ENCODE measurements around the gene TMEM238.

TMEM238 gene

GRCh38 chr19:55400281-55401087, 16.4 kb upstream of the TMEM238 start:
- no peak for DNase-seq

- no peak for DNase-seq
Observed at GRCh38 chr19:55398200-55398925, 14.3 kb upstream of the TMEM238 start.

- DNase-seq, result no peak
Observed at GRCh38 chr19:55392820-55393761, 9.0 kb upstream of the TMEM238 start.

GRCh38 chr19:55391702-55392615, 7.9 kb upstream of the TMEM238 start:
- no peak for DNase-seq

- no peak for DNase-seq
Observed at GRCh38 chr19:55391191-55391670, 7.1 kb upstream of the TMEM238 start.

GRCh38 chr19:55390461-55390880, 6.4 kb upstream of the TMEM238 start:
- DNase-seq, result no peak

- DNase-seq, result no peak
Observed at GRCh38 chr19:55389386-55390317, 5.6 kb upstream of the TMEM238 start.

GRCh38 chr19:55387736-55388497, 3.8 kb upstream of the TMEM238 start:
- DNase-seq, result no peak

GRCh38 chr19:55386493-55386971, 2.4 kb upstream of the TMEM238 start:
- no peak for DNase-seq

- DNase-seq, result peak; percentile 98
Observed at GRCh38 chr19:55385724-55386492, 1.8 kb upstream of the TMEM238 start, which contains the start of gene RPL28. TSS of gene RPL28 (plus strand) at chr19:55385932. CDS start at chr19:55386358, 426 bp downstream.

- DNase-seq, result peak; percentile 95
Observed at GRCh38 chr19:55384920-55385723, 1.0 kb upstream of the TMEM238 start.

- DNase-seq, result peak; percentile 20
Observed at GRCh38 chr19:55383279-55384130, 587 bp downstream of the TMEM238 start.

GRCh38 chr19:55382522-55383054, 1.5 kb downstream of the TMEM238 start:
- no peak for DNase-seq

GRCh38 chr19:55382013-55382412, 2.1 kb downstream of the TMEM238 start:
- DNase-seq, result no peak

- DNase-seq, result no peak
Observed at GRCh38 chr19:55379174-55379573, 4.9 kb downstream of the TMEM238 start.

- DNase-seq, result no peak
Observed at GRCh38 chr19:55377356-55378131, 6.5 kb downstream of the TMEM238 start.
